GM12878 (cell line): ENCODE measurements around the gene SCAMP5. TPM values are rescaled to one million over a fixed set of nuclear protein-coding genes. Genes with fewer than 3 reads are reported as not detected.

Experiments
- BCL11A ChIP-seq: IDR thresholded peaks from 2 replicates; pipeline ENCODE4 v1.6.1; 2011; ENCODE audit warnings: low read depth, low read length
- BHLHE40 ChIP-seq, 2 experiments: fragments of 450-650 bp in 1 of 2; IDR thresholded peaks; 2 replicates each; pipeline ENCODE4 v1.6.1; 2011 to 2017; ENCODE audit warnings: low read depth in 2 of 2, borderline replicate concordance in 1 of 2, improper control_type of control experiment in 1 of 2, low read length in 1 of 2, mild to moderate bottlenecking in 1 of 2
- DPF2 ChIP-seq: fragments of 450-650 bp; IDR thresholded peaks from 2 replicates; pipeline ENCODE4 v1.6.1; 2017; ENCODE audit warnings: mild to moderate bottlenecking
- EP300 ChIP-seq, 2 experiments: fragments of 150-350 bp in 1 of 2; IDR thresholded peaks; 2 replicates each; pipeline ENCODE4 v1.6.1; 2011 to 2012; ENCODE audit warnings: low read depth in 2 of 2, low read length in 2 of 2, borderline replicate concordance in 1 of 2, improper control_type of control experiment in 1 of 2, inconsistent platforms in 1 of 2; ENCODE audit not compliant: control insufficient read depth in 1 of 2
- FOS ChIP-seq: IDR thresholded peaks from 3 replicates; pipeline ENCODE4 v1.6.1; 2011; ENCODE audit warnings: borderline replicate concordance; ENCODE audit not compliant: insufficient read length; ENCODE audit errors: extremely low read depth
- FOXK2 ChIP-seq: fragments of 450-650 bp; IDR thresholded peaks from 2 replicates; pipeline ENCODE4 v1.6.1; 2017; ENCODE audit warnings: mild to moderate bottlenecking, moderate library complexity
- GABPA ChIP-seq: IDR thresholded peaks from 2 replicates; pipeline ENCODE4 v1.6.1; 2014; ENCODE audit warnings: antibody characterized with exemption, low read depth, mild to moderate bottlenecking, inconsistent platforms
- JUND ChIP-seq: IDR thresholded peaks from 2 replicates; pipeline ENCODE4 v1.6.1; 2012; ENCODE audit warnings: low read depth, mild to moderate bottlenecking, low read length, improper control_type of control experiment, moderate library complexity
- MLLT1 ChIP-seq: fragments of 450-650 bp; IDR thresholded peaks from 2 replicates; pipeline ENCODE4 v1.6.1; 2016; ENCODE audit warnings: mild to moderate bottlenecking
- NFXL1 ChIP-seq: fragments of 450-650 bp; IDR thresholded peaks from 2 replicates; pipeline ENCODE4 v1.6.1; 2017; ENCODE audit warnings: antibody characterized with exemption, mild to moderate bottlenecking, borderline replicate concordance
- NR2C2 ChIP-seq: IDR thresholded peaks from 2 replicates; pipeline ENCODE4 v1.6.1; 2011; ENCODE audit warnings: borderline replicate concordance, low read depth; ENCODE audit not compliant: control insufficient read depth, insufficient read length
- POLR2AphosphoS5 ChIP-seq: IDR thresholded peaks from 2 replicates; pipeline ENCODE4 v1.6.1; 2011; ENCODE audit warnings: mild to moderate bottlenecking, low read length, inconsistent platforms
- RB1 ChIP-seq: fragments of 450-650 bp; formaldehyde crosslinking; IDR thresholded peaks from 2 replicates; pipeline ENCODE4 v1.6.1; 2017; ENCODE audit warnings: mild to moderate bottlenecking, borderline replicate concordance
- RFX5 ChIP-seq: IDR thresholded peaks from 2 replicates; pipeline ENCODE4 v1.6.1; 2011; ENCODE audit warnings: low read depth, low read length, improper control_type of control experiment
- SMAD5 ChIP-seq: IDR thresholded peaks from 2 replicates; pipeline ENCODE4 v1.6.1; 2016; ENCODE audit warnings: antibody characterized with exemption, low read depth
- SREBF1 ChIP-seq: IDR thresholded peaks from 2 replicates; pipeline ENCODE4 v1.6.1; 2012; ENCODE audit warnings: mild to moderate bottlenecking, low read length
- SREBF2 ChIP-seq: IDR thresholded peaks from 2 replicates; pipeline ENCODE4 v1.6.1; 2012; ENCODE audit warnings: mild to moderate bottlenecking, low read length
- TAF1 ChIP-seq: IDR thresholded peaks from 2 replicates; pipeline ENCODE4 v1.6.1; 2011; ENCODE audit warnings: mild to moderate bottlenecking, low read depth, low read length, borderline replicate concordance
- TCF12 ChIP-seq: IDR thresholded peaks from 2 replicates; pipeline ENCODE4 v1.6.1; 2011; ENCODE audit warnings: low read depth, mild to moderate bottlenecking, low read length
- YBX1 ChIP-seq: fragments of 450-650 bp; IDR thresholded peaks from 2 replicates; pipeline ENCODE4 v1.6.1; 2016; ENCODE audit warnings: antibody characterized with exemption
- ZBTB4 ChIP-seq: fragments of 450-650 bp; formaldehyde crosslinking; IDR thresholded peaks from 2 replicates; pipeline ENCODE4 v1.4.0; 2022; ENCODE audit warnings: mild to moderate bottlenecking, moderate library complexity
- ZNF687 ChIP-seq: fragments of 450-650 bp; IDR thresholded peaks from 2 replicates; pipeline ENCODE4 v1.6.1; 2017; ENCODE audit warnings: mild to moderate bottlenecking, moderate library complexity
- polyA plus RNA-seq, 11 experiments: library from polyadenylated mRNA; depleted of rRNA in 4 of 11; unstranded in 6 of 11; stranded (reverse) in 5 of 11; fragments of >200 nt; fragmentation: Nextera tagmentation in 4 of 11; fragmentation: Illumina TruSeq in 1 of 11; extraction: Ambion mirVana in 4 of 11; extraction: Trizol in 1 of 11; gene quantifications; 1 replicate in 1 of 11; 2 replicates in 10 of 11; pipeline versions ENCODE4 v1.2.1 to v1.2.3, GENCODE V29; 2011 to 2016; ENCODE audit warnings: inconsistent platforms in 2 of 11, missing spikeins in 2 of 11, low read depth in 1 of 11
- total RNA-seq, 4 experiments: library from RNA; depleted of rRNA in 3 of 4; stranded (reverse); fragments of >200 nt in 3 of 4; fragmentation: Illumina TruSeq in 1 of 4; extraction: Trizol in 1 of 4; gene quantifications; 2 replicates each; pipeline versions ENCODE4 v1.2.1 to v1.2.3, GENCODE V29; 2013 to 2021

Gene SCAMP5
- total and polyA plus RNA-seq, 10 of the 15 experiments (the other 5 are each of a cell fraction or from before 2014, with no cell fraction given): 1.6 to 41.6 (median 16.9) TPM

GRCh38 chr15:75067123-75067830, 71.9 kb downstream of the SCAMP5 start (continued):
- TF ChIP-seq SMAD5 (no peak), YBX1 (no peak), BHLHE40 (IDR thresholded peaks at IDR 0.05; ENCODE audit: borderline replicate concordance in 1 of 2, low read depth in 2 of 2, low read length in 1 of 2) (peak; percentile 22 to 32; a peak in 2 of 4 replicates), FOXK2 (no peak), BCL11A (peak; percentile 66; the same call in 1 of the 2 replicates), NR2C2 (no peak), ZNF687 (no peak), JUND (no peak), DPF2 (peak; percentile 68), EP300 (IDR thresholded peaks at IDR 0.05; ENCODE audit: borderline replicate concordance in 1 of 2, control insufficient read depth in 1 of 2, low read depth in 2 of 2, low read length in 2 of 2) (peak in 1 of 2 experiments; percentile 36; a peak in 1 of 4 replicates), RB1 (no peak), ZBTB4 (CRISPR knock-in tag) (no peak), SREBF1 (no peak), SREBF2 (no peak), TAF1 (no peak), FOS (no peak), RFX5 (no peak), NFXL1 (no peak), GABPA (no peak), MLLT1 (peak; percentile 26; the same call in 1 of the 2 replicates), TCF12 (0 out of 2 replicates have a peak, but pooled peaks have one; percentile 38), POLR2AphosphoS5 (no peak)
